Vagina (tissue), 2 donors: ENCODE results near the gene SLC16A13.

Source experiments
- CTCF ChIP-seq, 3 experiments: fragments of 450-650 bp in 2 of 3; fragments of 200-600 bp in 1 of 3; sonication (generic) in 1 of 3; IDR thresholded peaks; one replicate each; pipeline ENCODE4 v1.5.1; 2017 to 2019; ENCODE audit warnings: antibody characterized with exemption in 3 of 3, mild to moderate bottlenecking in 2 of 3, moderate library complexity in 2 of 3
- POLR2AphosphoS5 ChIP-seq, 2 donors: sonication (generic); formaldehyde crosslinking; IDR thresholded peaks; one replicate each; pipeline ENCODE4 v1.9.0; 2017; ENCODE audit warnings: antibody characterized with exemption in 2 of 2, mild to moderate bottlenecking in 2 of 2, low read depth in 1 of 2; ENCODE audit not compliant: insufficient read depth in 1 of 2

GRCh38 chr17:7058831-7059447 lies 23.1 kb downstream of the SLC16A13 start:
- TF ChIP-seq CTCF (IDR thresholded peaks at IDR 0.05) (no peak), POLR2AphosphoS5 (IDR thresholded peaks at IDR 0.05; ENCODE audit: insufficient read depth in 1 of 2, low read depth in 1 of 2) (no peak)
